CD4-positive, alpha-beta T cell treated with Interleukin-15 for 4 hours (primary cell): Measurements from ENCODE around the gene METTL9.
"Not testable (repeated sequence)": the region's sequence is repeated elsewhere in the genome, so short reads cannot be mapped to it uniquely, and the experiment has no call there.

ENCODE experiments used
- DNase-seq: peaks from one replicate; pipeline ENCODE4 v3.0.0-alpha.2; 2020; ENCODE audit warnings: low spot score

Gene METTL9

DNA sequence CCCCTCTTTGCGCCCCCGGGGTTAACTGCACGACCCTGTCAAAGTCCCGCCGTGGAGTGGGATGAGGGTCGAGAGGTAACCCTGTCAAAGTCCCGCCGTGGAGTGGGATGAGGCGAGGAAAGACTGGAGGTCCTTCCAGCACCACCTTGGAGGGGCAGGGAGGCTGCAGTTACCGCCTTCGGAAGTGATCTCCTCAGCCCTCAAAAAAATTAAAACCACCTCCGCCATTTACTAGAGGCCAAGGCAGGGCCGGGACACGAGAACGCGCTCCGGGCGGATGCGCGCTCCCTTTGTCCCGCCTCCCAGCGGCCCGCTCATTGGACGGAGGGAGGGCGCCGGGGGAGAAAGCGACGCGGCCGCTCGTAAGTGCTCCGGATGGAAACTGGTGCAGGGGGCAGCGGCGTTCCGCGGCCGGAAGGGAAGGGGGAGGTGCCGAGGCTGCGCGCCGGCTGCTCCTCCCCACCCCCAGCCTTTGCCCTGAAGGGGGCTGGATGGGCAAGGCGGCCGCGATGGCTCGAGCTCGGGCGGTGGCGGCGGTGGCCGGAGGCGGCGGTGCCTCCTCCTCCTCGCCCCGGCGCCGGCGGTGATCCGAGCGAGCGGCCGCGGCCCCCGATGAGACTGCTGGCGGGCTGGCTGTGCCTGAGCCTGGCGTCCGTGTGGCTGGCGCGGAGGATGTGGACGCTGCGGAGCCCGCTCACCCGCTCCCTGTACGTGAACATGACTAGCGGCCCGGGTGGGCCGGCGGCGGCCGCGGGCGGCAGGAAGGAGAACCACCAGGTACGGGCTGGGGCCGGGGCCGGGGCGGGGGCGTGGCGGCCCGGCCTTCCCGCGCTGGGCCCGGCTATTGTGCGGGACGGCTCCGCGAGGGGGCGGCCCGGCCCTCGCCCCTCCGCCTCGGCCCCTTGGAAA is at the start of gene METTL9:
METTL9 (plus strand) TSS at position 456 of the 909 bp plus-strand sequence; CDS start at position 613, 157 bp downstream.
- DNase-seq, result peak; percentile 95

DNA sequence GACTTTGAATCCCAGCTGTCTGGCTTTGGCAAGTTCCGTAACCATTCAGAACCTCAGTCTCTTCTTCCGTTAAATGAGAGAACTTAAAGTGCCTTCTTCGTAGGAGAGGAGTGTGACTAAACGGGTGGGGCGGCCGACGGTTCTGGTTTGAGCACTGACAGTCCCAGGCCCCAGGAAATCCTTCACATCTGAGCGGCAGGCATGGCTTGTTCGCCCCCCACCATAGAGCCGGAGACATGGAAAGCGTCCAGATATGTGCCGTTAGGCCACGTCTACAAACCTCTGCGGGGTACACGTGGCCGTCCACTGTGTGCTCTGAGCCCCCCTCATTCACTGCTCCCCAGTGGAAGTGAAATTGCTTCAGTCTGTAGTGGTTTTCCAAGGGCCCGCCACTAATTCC is 49.4 kb upstream of the METTL9 start:
- DNase-seq, result not testable (repeated sequence)

DNA sequence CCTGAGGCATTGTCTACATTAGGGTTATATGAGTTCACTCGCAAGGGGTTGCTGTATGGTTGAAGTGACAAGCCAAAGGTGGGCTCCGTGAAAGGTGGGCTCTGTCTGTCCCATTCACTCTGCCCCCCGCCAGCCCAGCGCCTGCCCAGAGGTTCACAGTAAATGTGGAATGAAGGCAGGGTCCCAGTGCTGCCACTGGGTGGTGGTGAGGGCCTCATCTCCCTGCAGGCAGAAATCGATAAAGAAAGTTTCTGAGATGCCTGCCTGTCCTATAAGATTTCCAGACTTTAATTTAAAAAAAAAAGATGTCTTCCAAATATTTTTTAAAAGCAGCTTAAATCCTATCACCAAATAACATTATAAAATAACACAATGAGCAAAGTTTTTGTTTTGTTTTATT is 48.9 kb upstream of the METTL9 start:
- not testable (repeated sequence) for DNase-seq

DNA sequence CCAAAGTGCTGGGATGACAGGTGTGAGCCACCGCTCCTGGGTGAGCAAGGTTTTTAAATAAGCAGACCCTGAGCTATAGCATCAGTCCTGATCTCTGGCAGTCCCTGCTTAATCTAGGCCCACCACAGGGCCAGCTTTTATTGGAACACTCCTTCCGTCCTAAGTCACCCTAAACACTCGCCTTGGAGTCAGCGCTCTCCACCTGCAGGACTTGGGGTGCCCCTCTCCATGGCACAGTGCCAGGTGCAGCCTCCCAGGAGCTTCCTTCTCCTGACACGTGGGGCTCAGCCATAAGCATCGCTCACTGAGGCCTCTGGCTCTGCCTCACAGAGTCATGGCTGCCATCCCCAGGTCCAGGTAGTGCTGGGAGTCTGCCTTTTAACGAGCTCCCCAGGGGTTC is 48.3 kb upstream of the METTL9 start:
- DNase-seq, result not testable (repeated sequence)

DNA sequence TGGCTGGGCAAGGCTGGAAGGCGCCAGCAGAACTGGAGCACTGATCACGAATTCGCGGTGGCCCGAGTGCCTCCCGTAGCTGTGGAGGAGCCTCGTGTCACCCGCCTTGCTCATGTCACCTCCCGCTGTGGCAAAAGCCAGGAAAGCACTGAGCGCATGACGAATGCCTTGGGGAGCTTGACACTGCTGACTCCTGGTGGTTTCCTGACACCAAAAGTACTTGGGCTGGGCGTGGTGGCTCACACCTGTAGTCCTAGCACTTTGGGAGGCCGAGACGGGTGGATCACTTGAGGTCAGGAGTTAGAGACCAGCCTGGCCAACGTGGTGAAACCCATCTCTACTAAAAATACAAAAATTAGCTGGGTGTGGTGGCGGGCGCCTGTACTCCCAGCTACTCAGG is 47.8 kb upstream of the METTL9 start:
- not testable (repeated sequence) for DNase-seq

- DNase-seq, result not testable (repeated sequence)
These were observed 45.7 kb upstream of the METTL9 start for GRCh38 chr16:21553481-21554296.

DNA sequence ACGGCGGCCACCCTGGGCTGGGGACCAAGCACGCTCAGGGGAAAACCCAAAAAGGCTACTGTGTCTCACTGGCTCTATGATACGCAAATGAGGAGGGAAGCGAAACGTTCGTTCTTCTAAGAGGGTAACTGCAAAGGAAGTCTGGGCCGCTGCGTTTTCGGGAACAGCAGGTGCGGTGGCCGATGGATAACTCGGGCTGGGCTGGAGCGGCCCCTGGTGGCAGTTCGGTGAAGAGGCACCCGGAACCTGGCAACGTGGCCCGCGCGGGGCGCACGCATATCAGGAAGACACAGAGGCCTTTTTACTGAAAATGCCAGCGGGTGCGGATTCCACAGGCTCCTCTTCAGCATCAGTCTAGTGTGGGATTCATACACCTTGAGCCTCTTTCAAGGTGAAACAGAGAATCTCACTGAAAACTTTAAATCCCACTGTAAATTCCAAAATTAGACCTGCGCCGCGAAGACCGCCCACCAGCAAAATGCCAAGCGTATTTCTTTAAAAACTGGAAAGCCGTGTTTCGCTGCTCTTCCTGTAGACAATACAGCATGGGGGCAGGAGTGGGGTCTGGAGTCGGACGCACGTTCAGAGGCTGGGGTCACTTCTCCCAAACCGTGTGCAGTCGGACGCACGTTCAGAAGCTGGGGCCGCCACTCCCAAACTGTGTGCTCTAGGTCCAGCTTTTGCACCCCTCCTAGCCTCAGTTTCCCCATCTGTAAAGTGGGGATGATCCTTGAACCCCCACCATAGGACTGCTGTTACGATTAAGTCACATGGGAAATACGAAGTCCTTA is 44.4 kb upstream of the METTL9 start:
- DNase-seq, result peak; percentile 90

GRCh38 chr16:21555621-21556020 is 43.8 kb upstream of the METTL9 start:
- not testable (repeated sequence) for DNase-seq

- DNase-seq, result not testable (repeated sequence)
These were observed 43.3 kb upstream of the METTL9 start for GRCh38 chr16:21556026-21556595.

DNA sequence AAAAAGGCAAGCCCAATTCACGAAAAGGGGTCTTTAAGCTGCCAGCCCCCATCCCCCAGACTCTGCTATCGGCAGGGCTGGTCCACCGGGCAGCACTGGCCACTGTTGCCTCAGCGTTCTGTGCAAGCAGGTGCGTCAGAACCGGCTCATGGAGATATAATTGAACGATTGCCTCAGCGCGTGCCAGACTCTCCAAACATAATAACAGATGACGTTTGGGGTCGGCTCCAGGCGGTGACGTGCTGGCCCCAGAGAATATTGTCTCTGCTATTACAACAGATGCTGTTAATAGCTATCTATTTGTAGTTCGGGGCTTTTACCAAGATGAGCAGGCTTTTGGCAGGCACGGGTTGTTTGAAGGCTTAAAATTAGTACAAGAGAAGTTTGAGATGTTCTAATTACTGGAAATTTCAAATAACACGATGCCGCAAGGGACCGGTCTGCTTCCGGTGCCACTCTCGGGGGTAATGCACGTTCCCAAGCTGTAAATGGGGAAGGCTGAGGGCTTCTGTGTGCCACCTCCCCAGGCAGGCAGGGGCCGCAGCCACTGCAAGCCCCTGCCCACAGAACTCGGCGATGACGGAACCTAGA is 42.6 kb upstream of the METTL9 start:
- not testable (repeated sequence) for DNase-seq

- no peak for DNase-seq
These were observed 38.9 kb upstream of the METTL9 start for GRCh38 chr16:21560462-21560861.

DNA sequence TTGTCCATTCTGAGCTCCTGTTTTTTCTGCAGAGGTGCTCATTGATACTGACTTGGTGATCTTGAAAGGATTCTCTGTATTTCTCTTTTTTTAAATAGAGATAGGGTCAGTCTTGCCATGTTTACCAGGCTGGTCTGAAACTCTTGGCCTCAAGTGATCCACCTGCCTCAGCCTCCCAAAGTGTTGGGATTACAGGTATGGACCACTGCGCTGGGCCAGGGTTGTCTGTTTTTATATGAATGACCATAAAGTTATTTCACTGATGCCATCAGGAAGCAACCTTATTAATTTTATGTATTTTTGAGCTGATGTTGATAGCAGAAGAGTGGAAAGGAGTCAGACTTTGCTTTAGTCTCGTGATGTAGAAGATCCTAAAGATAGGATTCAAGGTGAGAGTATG is 35.7 kb upstream of the METTL9 start:
- no peak for DNase-seq

DNA sequence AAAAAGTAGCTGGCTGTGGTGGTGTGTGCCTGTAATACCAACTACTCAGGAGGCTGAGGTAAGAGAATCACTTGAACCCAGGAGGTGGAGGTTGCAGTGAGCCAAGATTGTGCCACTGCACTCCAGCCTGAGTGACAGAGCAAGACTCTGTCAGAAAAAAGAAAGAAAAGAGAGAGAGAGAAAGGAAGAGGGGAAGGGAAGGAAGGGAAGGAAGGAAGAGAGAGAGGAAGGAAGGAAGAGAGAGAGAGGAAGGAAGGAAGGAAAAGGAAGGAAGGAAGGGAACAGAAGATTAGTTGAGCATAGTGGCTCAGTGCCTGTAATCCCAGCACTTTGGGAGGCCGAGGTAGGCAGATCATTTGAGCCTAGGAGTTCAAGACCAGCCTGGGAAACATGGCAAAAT is 35.0 kb upstream of the METTL9 start:
- DNase-seq, result not testable (repeated sequence)

- no peak for DNase-seq
These were observed 33.9 kb upstream of the METTL9 start for GRCh38 chr16:21565507-21565860.

DNA sequence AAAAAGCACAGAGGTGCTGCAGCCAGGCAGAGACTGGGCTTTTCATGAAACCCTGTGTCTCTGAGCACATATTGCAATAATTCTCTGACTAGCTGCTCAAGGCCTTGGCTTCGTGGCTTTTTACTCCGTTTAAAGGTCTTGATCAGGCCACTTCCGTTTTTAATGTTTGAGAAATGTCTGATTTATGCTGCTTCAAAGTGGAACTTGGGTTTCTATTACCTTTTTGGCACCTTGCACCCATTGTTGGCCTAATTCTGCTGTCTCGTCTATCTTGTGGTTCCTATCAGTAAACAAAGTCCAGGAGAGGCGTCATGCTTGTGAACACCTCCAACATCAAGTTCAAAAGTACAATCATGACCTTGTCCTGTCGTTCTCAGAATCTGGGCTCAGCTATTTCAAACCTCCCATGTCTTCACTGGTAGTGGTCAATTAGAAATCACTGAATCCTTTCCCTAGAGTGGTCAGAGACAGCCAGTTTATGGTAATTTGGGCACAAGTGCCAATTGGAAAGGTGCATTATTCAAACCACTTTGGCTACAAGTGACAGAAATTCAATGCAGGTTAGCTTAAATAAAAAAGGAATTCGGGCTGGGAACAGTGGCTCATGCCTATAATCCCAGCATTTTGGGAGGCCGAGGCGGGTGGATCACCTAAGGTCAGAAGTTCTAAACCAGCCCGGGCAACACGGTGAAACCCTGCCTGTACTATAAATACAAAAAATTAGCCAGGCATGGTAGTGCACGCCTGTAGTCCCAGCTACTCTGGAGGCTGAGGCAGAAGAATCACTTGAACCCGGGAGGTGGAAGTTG is 33.3 kb upstream of the METTL9 start:
- no peak for DNase-seq

DNA sequence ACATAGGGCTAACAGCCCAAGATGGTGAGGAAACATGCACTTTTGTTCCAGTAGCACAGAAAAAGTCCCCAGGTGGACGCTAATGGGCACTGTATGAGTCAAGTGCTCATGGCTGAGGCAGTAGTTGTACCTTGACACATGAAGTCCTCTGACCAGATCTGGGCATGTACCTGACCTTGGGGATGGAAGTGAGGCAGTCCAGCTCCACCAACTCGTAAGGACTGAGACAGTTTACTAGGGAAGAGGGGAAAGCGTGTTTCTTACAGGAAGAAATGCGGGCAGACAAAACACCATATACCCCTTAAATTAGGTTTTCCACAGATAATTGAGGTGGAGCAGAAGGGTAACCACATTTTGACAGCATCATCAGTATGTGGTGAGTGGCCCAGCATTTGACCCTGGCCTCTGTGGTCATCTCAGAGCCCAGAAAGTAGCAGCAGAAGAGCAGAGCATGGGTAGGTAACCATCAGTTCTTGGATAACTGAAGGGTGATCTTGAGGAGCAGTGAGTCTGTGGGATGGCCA is 32.4 kb upstream of the METTL9 start:
- no peak for DNase-seq

GRCh38 chr16:21567496-21567895 is 31.9 kb upstream of the METTL9 start:
- not testable (repeated sequence) for DNase-seq

- no peak for DNase-seq
These were observed 30.7 kb upstream of the METTL9 start for GRCh38 chr16:21568502-21569189.

GRCh38 chr16:21570676-21571017 is 28.7 kb upstream of the METTL9 start:
- no peak for DNase-seq

GRCh38 chr16:21573506-21573905 is 25.9 kb upstream of the METTL9 start:
- not testable (repeated sequence) for DNase-seq
